Endothelial cell (in vitro differentiated cells): Measurements from ENCODE around the gene ORC6. TPM values are rescaled to one million over a fixed set of nuclear protein-coding genes. Genes with fewer than 3 reads are reported as not detected.

Experiments used
- DNase-seq: peaks from one replicate; pipeline ENCODE4 v3.0.0; 2021; ENCODE audit warnings: low spot score
- H3K27ac Mint-ChIP-seq: one replicate; pipeline ENCODE4 v1.8.0; 2021; ENCODE audit warnings: mixed read lengths, inconsistent platforms; ENCODE audit not compliant: unreplicated experiment
- H3K27me3 Mint-ChIP-seq: one replicate; pipeline ENCODE4 v1.8.0; 2021; ENCODE audit warnings: mild to moderate bottlenecking, moderate library complexity, mixed read lengths, inconsistent platforms; ENCODE audit not compliant: unreplicated experiment
- H3K36me3 Mint-ChIP-seq: one replicate; pipeline ENCODE4 v1.8.0; 2021; ENCODE audit warnings: mild to moderate bottlenecking, low read depth, mixed read lengths, inconsistent platforms; ENCODE audit not compliant: unreplicated experiment
- H3K4me1 Mint-ChIP-seq: one replicate; pipeline ENCODE4 v1.8.0; 2021; ENCODE audit warnings: mild to moderate bottlenecking, mixed read lengths, inconsistent platforms; ENCODE audit not compliant: unreplicated experiment
- H3K4me3 Mint-ChIP-seq: one replicate; pipeline ENCODE4 v1.8.0; 2021; ENCODE audit warnings: mild to moderate bottlenecking, mixed read lengths, inconsistent platforms; ENCODE audit not compliant: unreplicated experiment
- H3K9me3 Mint-ChIP-seq: one replicate; pipeline ENCODE4 v1.8.0; 2021; ENCODE audit warnings: mixed read lengths, inconsistent platforms; ENCODE audit not compliant: unreplicated experiment
- total RNA-seq: library from RNA; stranded (reverse); fragmentation: NEBNext Ultra II Directional; extraction: Animal tissue kit (Norgen Biotek cat#: 25700); gene quantifications from one replicate; pipeline ENCODE4 v1.2.1, GENCODE V29; 2021; ENCODE audit not compliant: unreplicated experiment
- TF ChIP-seq, protein P1 (sequence below): fragments of 200-600 bp; sonication (generic); IDR thresholded peaks from one replicate; pipeline ENCODE4 v1.5.0; 2021; ENCODE audit warnings: antibody characterized with exemption; ENCODE audit not compliant: unreplicated experiment

The ORC6 gene
- total RNA-seq, 1 donor from 2014 or later = 22.4 TPM

- peaks cover 5% of the 10 kb centered on the region for H3K27me3 Mint-ChIP-seq
- TF ChIP-seq, protein P1, sequence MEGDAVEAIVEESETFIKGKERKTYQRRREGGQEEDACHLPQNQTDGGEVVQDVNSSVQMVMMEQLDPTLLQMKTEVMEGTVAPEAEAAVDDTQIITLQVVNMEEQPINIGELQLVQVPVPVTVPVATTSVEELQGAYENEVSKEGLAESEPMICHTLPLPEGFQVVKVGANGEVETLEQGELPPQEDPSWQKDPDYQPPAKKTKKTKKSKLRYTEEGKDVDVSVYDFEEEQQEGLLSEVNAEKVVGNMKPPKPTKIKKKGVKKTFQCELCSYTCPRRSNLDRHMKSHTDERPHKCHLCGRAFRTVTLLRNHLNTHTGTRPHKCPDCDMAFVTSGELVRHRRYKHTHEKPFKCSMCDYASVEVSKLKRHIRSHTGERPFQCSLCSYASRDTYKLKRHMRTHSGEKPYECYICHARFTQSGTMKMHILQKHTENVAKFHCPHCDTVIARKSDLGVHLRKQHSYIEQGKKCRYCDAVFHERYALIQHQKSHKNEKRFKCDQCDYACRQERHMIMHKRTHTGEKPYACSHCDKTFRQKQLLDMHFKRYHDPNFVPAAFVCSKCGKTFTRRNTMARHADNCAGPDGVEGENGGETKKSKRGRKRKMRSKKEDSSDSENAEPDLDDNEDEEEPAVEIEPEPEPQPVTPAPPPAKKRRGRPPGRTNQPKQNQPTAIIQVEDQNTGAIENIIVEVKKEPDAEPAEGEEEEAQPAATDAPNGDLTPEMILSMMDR = no peak
- no peak overlapping the region for H3K4me3 Mint-ChIP-seq
- no peaks in the 10 kb centered on the region for H3K9me3 Mint-ChIP-seq
- no peak for DNase-seq
- H3K4me1 Mint-ChIP-seq = no peaks in the 10 kb centered on the region
- H3K27ac Mint-ChIP-seq = no peak overlapping the region
- H3K36me3 Mint-ChIP-seq = no peaks in the 10 kb centered on the region
These were observed 40.7 kb downstream of the ORC6 start for GRCh38 chr16:46730126-46730525.

- no peak overlapping the region for H3K4me3 Mint-ChIP-seq
- H3K27ac Mint-ChIP-seq = no peak overlapping the region
- TF ChIP-seq, protein P1 = no peak
- peaks cover 5% of the 10 kb centered on the region for H3K27me3 Mint-ChIP-seq
- DNase-seq = no peak
- H3K4me1 Mint-ChIP-seq = no peaks in the 10 kb centered on the region
- H3K36me3 Mint-ChIP-seq = no peaks in the 10 kb centered on the region
- H3K9me3 Mint-ChIP-seq = no peaks in the 10 kb centered on the region
These were observed 41.6 kb downstream of the ORC6 start for GRCh38 chr16:46730801-46731690.

GRCh38 chr16:46731691-46732555 is 42.5 kb downstream of the ORC6 start:
- no peak overlapping the region for H3K27ac Mint-ChIP-seq
- no peak for DNase-seq
- peaks cover 5% of the 10 kb centered on the region for H3K27me3 Mint-ChIP-seq
- H3K36me3 Mint-ChIP-seq = no peaks in the 10 kb centered on the region
- H3K4me3 Mint-ChIP-seq = no peak overlapping the region
- H3K9me3 Mint-ChIP-seq = no peaks in the 10 kb centered on the region
- TF ChIP-seq, protein P1 = no peak
- no peaks in the 10 kb centered on the region for H3K4me1 Mint-ChIP-seq

DNA sequence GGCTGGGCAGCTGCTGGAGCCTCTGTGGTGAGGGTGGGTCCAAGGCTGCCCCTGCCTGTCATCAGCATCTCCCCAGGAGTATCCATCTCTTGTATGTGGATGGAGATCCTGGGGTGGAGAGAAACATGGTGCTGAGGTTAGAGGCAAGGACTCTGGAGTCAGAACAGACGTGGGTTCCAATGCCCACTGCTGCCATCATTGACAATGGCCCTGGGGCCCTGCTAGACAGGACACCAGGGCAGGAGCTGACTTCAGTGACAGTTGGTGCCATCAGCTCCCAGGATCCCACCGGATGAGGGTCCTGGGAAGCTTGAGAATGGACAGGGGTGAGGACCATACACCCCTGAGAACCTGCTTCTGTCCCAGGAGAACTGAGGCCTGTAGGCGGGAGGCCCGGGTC is 43.1 kb downstream of the ORC6 start:
- Mint-ChIP-seq H3K4me3 (no peak overlapping the region), H3K36me3 (no peaks in the 10 kb centered on the region), H3K9me3 (no peaks in the 10 kb centered on the region), H3K27me3 (peaks cover 8% of the 10 kb centered on the region), H3K27ac (no peak overlapping the region), H3K4me1 (no peaks in the 10 kb centered on the region)
- no peak for DNase-seq
- TF ChIP-seq, protein P1 = no peak
